Measurements from ENCODE around the gene UCN2. TPM values are rescaled to one million over a fixed set of nuclear protein-coding genes. Genes with fewer than 3 reads are reported as not detected.
A peak's percentile ranks its signal among the peaks of the same experiment; 100 is the strongest.

The UCN2 gene
- total and polyA plus RNA-seq, 9 of the 15 experiments (the other 6 are each of a cell fraction or from before 2014, with no cell fraction given): 0.08 to 0.11 TPM; not detected in 7

DNA sequence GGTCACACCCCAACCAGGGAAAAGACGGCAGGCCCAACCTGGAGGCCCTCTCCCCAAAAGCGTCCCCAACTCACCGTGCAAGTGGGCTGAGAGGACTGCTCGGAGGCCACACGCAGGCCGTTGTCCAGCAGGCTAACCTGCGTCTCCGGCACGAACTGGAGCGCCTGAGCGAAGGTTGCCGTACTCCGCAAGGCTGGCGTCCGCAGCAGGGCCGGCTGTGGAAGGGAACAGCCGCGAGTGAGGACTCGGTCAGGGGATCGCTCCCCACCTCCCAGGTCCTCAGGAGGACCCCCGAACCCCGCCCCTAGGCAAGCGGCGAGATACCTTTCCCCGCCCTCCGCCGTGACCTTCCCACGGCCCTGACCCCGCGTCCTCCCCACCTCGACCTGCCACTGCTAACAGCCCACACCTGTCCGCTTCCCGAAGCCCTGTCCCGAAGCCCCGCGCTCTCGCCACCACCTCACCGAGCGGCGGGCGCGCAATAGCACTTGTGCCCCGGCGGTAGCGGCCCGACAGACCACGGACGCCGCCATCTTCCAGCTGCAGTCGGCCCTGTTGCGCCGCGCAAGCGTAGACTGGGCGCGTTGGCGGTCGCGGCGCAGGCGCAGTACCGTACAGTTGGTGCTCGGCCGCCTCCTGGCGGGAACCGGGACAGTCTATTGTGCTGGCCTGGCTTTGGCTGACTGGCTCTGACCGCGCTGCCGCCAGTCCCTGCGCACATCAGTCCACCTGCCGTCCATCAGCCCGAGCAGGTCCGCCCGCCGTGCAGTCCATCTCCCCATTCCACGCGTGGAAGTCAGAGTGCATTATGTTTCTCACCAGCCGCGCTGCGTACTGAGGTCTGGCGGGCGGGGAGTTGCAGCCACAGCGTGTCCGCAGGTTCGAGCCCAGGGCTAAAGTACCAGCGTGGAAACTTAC lies 45.8 kb upstream of the UCN2 start, which contains the start of gene UQCRC1 (continued):
- TF ChIP-seq, protein P1, sequence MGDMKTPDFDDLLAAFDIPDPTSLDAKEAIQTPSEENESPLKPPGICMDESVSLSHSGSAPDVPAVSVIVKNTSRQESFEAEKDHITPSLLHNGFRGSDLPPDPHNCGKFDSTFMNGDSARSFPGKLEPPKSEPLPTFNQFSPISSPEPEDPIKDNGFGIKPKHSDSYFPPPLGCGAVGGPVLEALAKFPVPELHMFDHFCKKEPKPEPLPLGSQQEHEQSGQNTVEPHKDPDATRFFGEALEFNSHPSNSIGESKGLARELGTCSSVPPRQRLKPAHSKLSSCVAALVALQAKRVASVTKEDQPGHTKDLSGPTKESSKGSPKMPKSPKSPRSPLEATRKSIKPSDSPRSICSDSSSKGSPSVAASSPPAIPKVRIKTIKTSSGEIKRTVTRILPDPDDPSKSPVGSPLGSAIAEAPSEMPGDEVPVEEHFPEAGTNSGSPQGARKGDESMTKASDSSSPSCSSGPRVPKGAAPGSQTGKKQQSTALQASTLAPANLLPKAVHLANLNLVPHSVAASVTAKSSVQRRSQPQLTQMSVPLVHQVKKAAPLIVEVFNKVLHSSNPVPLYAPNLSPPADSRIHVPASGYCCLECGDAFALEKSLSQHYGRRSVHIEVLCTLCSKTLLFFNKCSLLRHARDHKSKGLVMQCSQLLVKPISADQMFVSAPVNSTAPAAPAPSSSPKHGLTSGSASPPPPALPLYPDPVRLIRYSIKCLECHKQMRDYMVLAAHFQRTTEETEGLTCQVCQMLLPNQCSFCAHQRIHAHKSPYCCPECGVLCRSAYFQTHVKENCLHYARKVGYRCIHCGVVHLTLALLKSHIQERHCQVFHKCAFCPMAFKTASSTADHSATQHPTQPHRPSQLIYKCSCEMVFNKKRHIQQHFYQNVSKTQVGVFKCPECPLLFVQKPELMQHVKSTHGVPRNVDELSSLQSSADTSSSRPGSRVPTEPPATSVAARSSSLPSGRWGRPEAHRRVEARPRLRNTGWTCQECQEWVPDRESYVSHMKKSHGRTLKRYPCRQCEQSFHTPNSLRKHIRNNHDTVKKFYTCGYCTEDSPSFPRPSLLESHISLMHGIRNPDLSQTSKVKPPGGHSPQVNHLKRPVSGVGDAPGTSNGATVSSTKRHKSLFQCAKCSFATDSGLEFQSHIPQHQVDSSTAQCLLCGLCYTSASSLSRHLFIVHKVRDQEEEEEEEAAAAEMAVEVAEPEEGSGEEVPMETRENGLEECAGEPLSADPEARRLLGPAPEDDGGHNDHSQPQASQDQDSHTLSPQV (IDR thresholded peaks at IDR 0.05): no peak
- TF ChIP-seq, protein P2, sequence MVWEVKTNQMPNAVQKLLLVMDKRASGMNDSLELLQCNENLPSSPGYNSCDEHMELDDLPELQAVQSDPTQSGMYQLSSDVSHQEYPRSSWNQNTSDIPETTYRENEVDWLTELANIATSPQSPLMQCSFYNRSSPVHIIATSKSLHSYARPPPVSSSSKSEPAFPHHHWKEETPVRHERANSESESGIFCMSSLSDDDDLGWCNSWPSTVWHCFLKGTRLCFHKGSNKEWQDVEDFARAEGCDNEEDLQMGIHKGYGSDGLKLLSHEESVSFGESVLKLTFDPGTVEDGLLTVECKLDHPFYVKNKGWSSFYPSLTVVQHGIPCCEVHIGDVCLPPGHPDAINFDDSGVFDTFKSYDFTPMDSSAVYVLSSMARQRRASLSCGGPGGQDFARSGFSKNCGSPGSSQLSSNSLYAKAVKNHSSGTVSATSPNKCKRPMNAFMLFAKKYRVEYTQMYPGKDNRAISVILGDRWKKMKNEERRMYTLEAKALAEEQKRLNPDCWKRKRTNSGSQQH (CRISPR knock-in tag; IDR thresholded peaks at IDR 0.05): 0 out of 2 replicates have a peak, but pooled peaks have one; percentile 44
- TF ChIP-seq ZNF274 (IDR thresholded peaks at IDR 0.05; ENCODE audit: borderline replicate concordance, low read depth, low read length) (no peak), MCM5 (IDR thresholded peaks at IDR 0.05; ENCODE audit: low read depth) (no peak), TAL1 (IDR thresholded peaks at IDR 0.05) (no peak), MTA1 (IDR thresholded peaks at IDR 0.05; ENCODE audit: borderline replicate concordance) (no peak), SMAD3 (CRISPR knock-in tag; conservative IDR thresholded peaks at IDR 0.05) (no peak), NFRKB (IDR thresholded peaks at IDR 0.05; ENCODE audit: low read depth) (peak; percentile 75; the same call in 1 of the 2 replicates), RBM34 (IDR thresholded peaks at IDR 0.05; ENCODE audit: borderline replicate concordance, insufficient read depth, low read length) (no peak), ZNF445 (CRISPR knock-in tag; IDR thresholded peaks at IDR 0.05; ENCODE audit: low read depth) (no peak), ZNF184 (CRISPR knock-in tag; IDR thresholded peaks at IDR 0.05) (no peak), TAF1 (IDR thresholded peaks at IDR 0.05; ENCODE audit: control insufficient read depth, extremely low read depth, insufficient read depth, low read length, severe bottlenecking) (peak; percentile 92), PCBP1 (IDR thresholded peaks at IDR 0.05; ENCODE audit: low read depth, low read length, poor library complexity, severe bottlenecking) (no peak), ZFX (CRISPR knock-in tag; IDR thresholded peaks at IDR 0.05) (peak; percentile 91), ZNF24 (IDR thresholded peaks at IDR 0.05) (no peak), PRMT5 (CRISPR knock-in tag; IDR thresholded peaks at IDR 0.05) (no peak), CBFA2T2 (conservative IDR thresholded peaks at IDR 0.05) (no peak), CBFA2T3 (IDR thresholded peaks at IDR 0.05) (no peak)
- TF ChIP-seq, protein P3, sequence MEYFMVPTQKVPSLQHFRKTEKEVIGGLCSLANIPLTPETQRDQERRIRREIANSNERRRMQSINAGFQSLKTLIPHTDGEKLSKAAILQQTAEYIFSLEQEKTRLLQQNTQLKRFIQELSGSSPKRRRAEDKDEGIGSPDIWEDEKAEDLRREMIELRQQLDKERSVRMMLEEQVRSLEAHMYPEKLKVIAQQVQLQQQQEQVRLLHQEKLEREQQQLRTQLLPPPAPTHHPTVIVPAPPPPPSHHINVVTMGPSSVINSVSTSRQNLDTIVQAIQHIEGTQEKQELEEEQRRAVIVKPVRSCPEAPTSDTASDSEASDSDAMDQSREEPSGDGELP (CRISPR knock-in tag; IDR thresholded peaks at IDR 0.05; ENCODE audit: borderline replicate concordance): peak; percentile 87

Measured in K562 (cell line).